Loucy (cell line): Measurements from ENCODE around the gene SLC17A1.

Source experiments
- H2AFZ ChIP-seq: fragments of 200-600 bp; sonication (generic); 2 replicates; pipeline ENCODE4 v1.6.0; 2016; ENCODE audit warnings: antibody characterized with exemption, mild to moderate bottlenecking, low read length, moderate library complexity
- H3F3A ChIP-seq: fragments of 200-600 bp; 2 replicates; pipeline ENCODE4 v1.6.0; 2016; ENCODE audit warnings: antibody characterized with exemption, low read depth, mild to moderate bottlenecking
- H3K27me3 ChIP-seq: fragments of 200-600 bp; sonication (generic); 2 replicates; pipeline ENCODE4 v1.6.1; 2014; ENCODE audit warnings: low read length, mild to moderate bottlenecking; ENCODE audit not compliant: insufficient read depth, poor library complexity, severe bottlenecking
- H3K36me3 ChIP-seq: fragments of 200-600 bp; sonication (generic); 2 replicates; pipeline ENCODE4 v1.6.1; 2016; ENCODE audit warnings: low read length; ENCODE audit not compliant: insufficient read depth
- H3K4me1 ChIP-seq: fragments of 200-600 bp; sonication (generic); 2 replicates; pipeline ENCODE4 v1.5.1; 2014; ENCODE audit warnings: low read length, mild to moderate bottlenecking; ENCODE audit not compliant: insufficient read depth, poor library complexity, severe bottlenecking
- H3K4me2 ChIP-seq: fragments of 200-600 bp; sonication (generic); 2 replicates; pipeline ENCODE4 v1.6.0; 2014; ENCODE audit warnings: antibody characterized with exemption, low read length, low read depth, mild to moderate bottlenecking; ENCODE audit not compliant: poor library complexity, severe bottlenecking
- H3K4me3 ChIP-seq: fragments of 200-600 bp; sonication (generic); 2 replicates; pipeline ENCODE4 v1.5.1; 2014; ENCODE audit warnings: low read length, mild to moderate bottlenecking, mixed read lengths; ENCODE audit not compliant: poor library complexity, severe bottlenecking
- H3K79me2 ChIP-seq: fragments of 200-600 bp; sonication (generic); 2 replicates; pipeline ENCODE4 v1.6.1; 2014; ENCODE audit warnings: low read length; ENCODE audit not compliant: insufficient read depth
- H3K9ac ChIP-seq: fragments of 200-600 bp; sonication (generic); 2 replicates; pipeline ENCODE4 v1.6.0; 2014; ENCODE audit warnings: mild to moderate bottlenecking, low read depth, low read length, moderate library complexity; ENCODE audit not compliant: poor library complexity, severe bottlenecking
- H3K9me2 ChIP-seq: fragments of 200-600 bp; sonication (generic); replicated peaks from 2 replicates; pipeline ENCODE4 v1.6.1; 2016; ENCODE audit warnings: low read depth, low read length, mixed read lengths
- H3K9me3 ChIP-seq: fragments of 200-600 bp; sonication (generic); 2 replicates; pipeline ENCODE4 v1.6.1; 2014; ENCODE audit warnings: mild to moderate bottlenecking, antibody characterized with exemption, low read length, low read depth; ENCODE audit not compliant: insufficient read depth
- H4K20me1 ChIP-seq: fragments of 200-600 bp; sonication (generic); 2 replicates; pipeline ENCODE4 v1.6.0; 2014; ENCODE audit warnings: antibody characterized with exemption, low read length, mild to moderate bottlenecking; ENCODE audit not compliant: insufficient read depth, poor library complexity, severe bottlenecking
- EZH2phosphoT487 ChIP-seq: fragments of 200-600 bp; IDR thresholded peaks from 2 replicates; pipeline ENCODE4 v1.6.1; 2018; ENCODE audit warnings: antibody characterized with exemption, mild to moderate bottlenecking, moderate library complexity, borderline replicate concordance
- TF ChIP-seq, protein P1 (sequence below): fragments of 200-600 bp; sonication (generic); conservative IDR thresholded peaks from 2 replicates; pipeline ENCODE4 v1.5.1; 2014; ENCODE audit warnings: mild to moderate bottlenecking, antibody characterized with exemption, low read length

The SLC17A1 gene, protein sequence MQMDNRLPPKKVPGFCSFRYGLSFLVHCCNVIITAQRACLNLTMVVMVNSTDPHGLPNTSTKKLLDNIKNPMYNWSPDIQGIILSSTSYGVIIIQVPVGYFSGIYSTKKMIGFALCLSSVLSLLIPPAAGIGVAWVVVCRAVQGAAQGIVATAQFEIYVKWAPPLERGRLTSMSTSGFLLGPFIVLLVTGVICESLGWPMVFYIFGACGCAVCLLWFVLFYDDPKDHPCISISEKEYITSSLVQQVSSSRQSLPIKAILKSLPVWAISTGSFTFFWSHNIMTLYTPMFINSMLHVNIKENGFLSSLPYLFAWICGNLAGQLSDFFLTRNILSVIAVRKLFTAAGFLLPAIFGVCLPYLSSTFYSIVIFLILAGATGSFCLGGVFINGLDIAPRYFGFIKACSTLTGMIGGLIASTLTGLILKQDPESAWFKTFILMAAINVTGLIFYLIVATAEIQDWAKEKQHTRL

DNA sequence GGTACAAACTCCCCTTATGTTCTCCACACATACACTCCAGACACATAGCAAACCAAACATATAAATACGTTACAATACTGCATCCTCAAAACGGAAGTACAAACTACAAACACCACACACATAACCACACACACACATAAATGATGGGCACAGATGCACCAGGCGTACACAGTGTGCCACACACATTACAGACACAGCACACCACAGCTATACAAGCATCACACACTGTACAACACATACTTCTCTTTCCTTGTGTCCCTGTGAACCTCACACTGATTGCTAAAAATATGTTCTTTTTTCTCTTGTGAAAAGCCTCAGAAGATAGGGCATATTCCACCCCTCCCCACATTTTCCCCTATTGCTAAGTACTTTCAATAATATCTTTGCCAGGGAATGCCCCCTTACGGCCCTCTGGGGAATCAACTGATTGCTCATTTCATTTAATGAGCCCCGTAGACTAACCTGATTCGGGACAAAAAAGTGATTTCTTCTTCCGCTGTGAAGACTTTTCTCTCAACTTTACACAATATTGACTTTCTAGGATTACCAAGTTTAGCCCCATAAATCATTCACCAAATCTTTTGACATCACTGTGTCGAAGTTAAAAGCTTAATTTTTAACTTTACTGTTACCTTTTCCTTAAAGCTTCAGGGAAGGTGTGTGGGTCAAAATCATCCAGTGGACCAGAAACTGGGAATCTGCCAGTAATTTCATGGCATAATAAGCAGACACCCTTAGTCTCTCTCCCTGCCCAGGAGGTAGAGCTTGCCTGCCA, at the start of gene SLC17A1:
TSS of gene SLC17A1 (minus strand) at position 521 of the 775 bp plus-strand sequence. CDS start 1,495 bp downstream, outside the sequence.
- no peaks in the 10 kb centered on the region for H3K4me1 ChIP-seq
- H3K9me3 ChIP-seq: no peaks in the 10 kb centered on the region
- no peak for TF ChIP-seq EZH2phosphoT487
- TF ChIP-seq, protein P1, sequence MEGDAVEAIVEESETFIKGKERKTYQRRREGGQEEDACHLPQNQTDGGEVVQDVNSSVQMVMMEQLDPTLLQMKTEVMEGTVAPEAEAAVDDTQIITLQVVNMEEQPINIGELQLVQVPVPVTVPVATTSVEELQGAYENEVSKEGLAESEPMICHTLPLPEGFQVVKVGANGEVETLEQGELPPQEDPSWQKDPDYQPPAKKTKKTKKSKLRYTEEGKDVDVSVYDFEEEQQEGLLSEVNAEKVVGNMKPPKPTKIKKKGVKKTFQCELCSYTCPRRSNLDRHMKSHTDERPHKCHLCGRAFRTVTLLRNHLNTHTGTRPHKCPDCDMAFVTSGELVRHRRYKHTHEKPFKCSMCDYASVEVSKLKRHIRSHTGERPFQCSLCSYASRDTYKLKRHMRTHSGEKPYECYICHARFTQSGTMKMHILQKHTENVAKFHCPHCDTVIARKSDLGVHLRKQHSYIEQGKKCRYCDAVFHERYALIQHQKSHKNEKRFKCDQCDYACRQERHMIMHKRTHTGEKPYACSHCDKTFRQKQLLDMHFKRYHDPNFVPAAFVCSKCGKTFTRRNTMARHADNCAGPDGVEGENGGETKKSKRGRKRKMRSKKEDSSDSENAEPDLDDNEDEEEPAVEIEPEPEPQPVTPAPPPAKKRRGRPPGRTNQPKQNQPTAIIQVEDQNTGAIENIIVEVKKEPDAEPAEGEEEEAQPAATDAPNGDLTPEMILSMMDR: no peak
- no peaks in the 10 kb centered on the region for H4K20me1 ChIP-seq
- H3K4me3 ChIP-seq: no peak within 1 kb of the TSS
- H3F3A ChIP-seq: no peaks in the 10 kb centered on the region
- H3K4me2 ChIP-seq: no peak within 1 kb of the TSS
- H2AFZ ChIP-seq: no peak within 1 kb of the TSS
- H3K36me3 ChIP-seq: no peaks in the 10 kb centered on the region
- no peak within 1 kb of the TSS for H3K9ac ChIP-seq
- no peaks in the 10 kb centered on the region for H3K79me2 ChIP-seq
- no peaks in the 10 kb centered on the region for H3K9me2 ChIP-seq
- no peaks in the 10 kb centered on the region for H3K27me3 ChIP-seq

DNA sequence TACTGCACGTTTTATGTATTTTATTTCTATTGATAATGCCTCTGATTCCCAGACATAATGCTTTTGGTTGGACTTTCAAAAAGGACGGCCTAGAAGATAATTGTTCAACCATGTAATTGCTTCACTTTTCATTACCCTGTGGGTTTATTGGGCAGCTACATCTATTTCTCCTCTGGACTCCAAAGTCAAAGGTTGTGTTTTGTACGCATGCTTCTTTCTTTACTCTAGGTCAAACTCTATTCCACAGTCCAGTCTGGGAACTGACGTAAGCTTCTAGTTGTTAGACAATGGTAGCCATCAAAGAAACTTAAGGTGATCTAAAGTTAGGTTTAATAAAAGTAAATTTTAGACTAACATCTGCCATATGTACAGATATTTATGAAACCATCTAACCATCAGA, 48.7 kb upstream of the SLC17A1 start:
- H3K4me2 ChIP-seq: no peak overlapping the region
- H3K79me2 ChIP-seq: no peaks in the 10 kb centered on the region
- no peaks in the 10 kb centered on the region for H3K27me3 ChIP-seq
- no peaks in the 10 kb centered on the region for H4K20me1 ChIP-seq
- H3K9me3 ChIP-seq: no peaks in the 10 kb centered on the region
- no peak overlapping the region for H3K4me3 ChIP-seq
- TF ChIP-seq, protein P1: no peak
- TF ChIP-seq EZH2phosphoT487: no peak
- no peaks in the 10 kb centered on the region for H3F3A ChIP-seq
- H2AFZ ChIP-seq: no peak overlapping the region
- H3K36me3 ChIP-seq: no peaks in the 10 kb centered on the region
- no peaks in the 10 kb centered on the region for H3K9me2 ChIP-seq
- H3K9ac ChIP-seq: no peak overlapping the region
- H3K4me1 ChIP-seq: no peaks in the 10 kb centered on the region

DNA sequence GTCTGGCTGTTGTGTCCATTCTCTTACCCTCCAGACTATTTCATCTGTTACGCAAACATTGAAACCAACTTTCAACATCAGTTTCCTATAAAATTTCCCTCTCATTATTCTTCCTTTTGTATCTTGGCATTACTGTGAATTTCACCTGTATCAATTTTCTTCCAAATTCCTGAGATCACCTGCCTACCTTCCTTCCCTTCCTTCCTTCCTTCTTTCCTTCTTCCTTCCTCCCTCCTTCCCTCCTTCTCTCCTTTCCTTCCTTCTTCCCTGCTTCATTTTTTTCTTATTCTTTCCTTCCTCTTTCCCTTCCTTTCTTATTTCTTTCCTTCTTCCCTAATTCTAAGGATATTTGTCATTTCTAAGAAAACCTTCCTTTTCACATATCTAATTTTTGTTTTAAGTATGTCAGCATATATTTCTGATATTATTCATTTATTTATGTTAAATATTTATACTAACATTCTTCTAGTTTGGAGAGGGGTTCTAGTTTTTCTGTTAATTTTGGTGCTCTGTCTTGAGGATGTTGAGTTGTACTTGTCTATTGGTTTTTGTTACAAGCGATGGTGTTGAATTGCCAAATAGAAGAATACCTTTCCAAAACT, 47.0 kb upstream of the SLC17A1 start:
- Histone ChIP-seq H3K4me2 (no peak overlapping the region), H4K20me1 (no peaks in the 10 kb centered on the region), H3K4me1 (no peaks in the 10 kb centered on the region), H3K36me3 (no peaks in the 10 kb centered on the region), H3K9me2 (no peaks in the 10 kb centered on the region), H3K27me3 (no peaks in the 10 kb centered on the region), H3K9me3 (no peaks in the 10 kb centered on the region), H3K79me2 (no peaks in the 10 kb centered on the region), H3K9ac (no peak overlapping the region), H3F3A (no peaks in the 10 kb centered on the region), H2AFZ (no peak overlapping the region), H3K4me3 (no peak overlapping the region)
- TF ChIP-seq EZH2phosphoT487: no peak
- TF ChIP-seq, protein P1: no peak
